ENCODE data around the gene DNMT1. TPM values are rescaled to one million over a fixed set of nuclear protein-coding genes. Genes with fewer than 3 reads are reported as not detected.
A peak's percentile ranks its signal among the peaks of the same experiment; 100 is the strongest.

Gene DNMT1
- total RNA-seq, 6 donors from 2014 or later: 54.0 to 166 (median 63.9) TPM

- H3K27ac ChIP-seq: no peak overlapping the region
- no peak for DNase-seq
- H3K9me3 ChIP-seq: no peaks in the 10 kb centered on the region
- TF ChIP-seq POLR2A (IDR thresholded peaks at IDR 0.05) (no peak), EP300 (IDR thresholded peaks at IDR 0.05) (no peak), POLR2AphosphoS5 (IDR thresholded peaks at IDR 0.05) (no peak)
- TF ChIP-seq, protein P1, sequence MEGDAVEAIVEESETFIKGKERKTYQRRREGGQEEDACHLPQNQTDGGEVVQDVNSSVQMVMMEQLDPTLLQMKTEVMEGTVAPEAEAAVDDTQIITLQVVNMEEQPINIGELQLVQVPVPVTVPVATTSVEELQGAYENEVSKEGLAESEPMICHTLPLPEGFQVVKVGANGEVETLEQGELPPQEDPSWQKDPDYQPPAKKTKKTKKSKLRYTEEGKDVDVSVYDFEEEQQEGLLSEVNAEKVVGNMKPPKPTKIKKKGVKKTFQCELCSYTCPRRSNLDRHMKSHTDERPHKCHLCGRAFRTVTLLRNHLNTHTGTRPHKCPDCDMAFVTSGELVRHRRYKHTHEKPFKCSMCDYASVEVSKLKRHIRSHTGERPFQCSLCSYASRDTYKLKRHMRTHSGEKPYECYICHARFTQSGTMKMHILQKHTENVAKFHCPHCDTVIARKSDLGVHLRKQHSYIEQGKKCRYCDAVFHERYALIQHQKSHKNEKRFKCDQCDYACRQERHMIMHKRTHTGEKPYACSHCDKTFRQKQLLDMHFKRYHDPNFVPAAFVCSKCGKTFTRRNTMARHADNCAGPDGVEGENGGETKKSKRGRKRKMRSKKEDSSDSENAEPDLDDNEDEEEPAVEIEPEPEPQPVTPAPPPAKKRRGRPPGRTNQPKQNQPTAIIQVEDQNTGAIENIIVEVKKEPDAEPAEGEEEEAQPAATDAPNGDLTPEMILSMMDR (IDR thresholded peaks at IDR 0.05): no peak
- 91 to 96% methylated on average over 4 of the region's 4 CpGs for WGBS, 2 donors
- H3K4me1 ChIP-seq: no peaks in the 10 kb centered on the region
- no peak overlapping the region for H3K4me3 ChIP-seq
- H3K36me3 ChIP-seq: peaks cover 43 to 98% (median 89%) of the 10 kb centered on the region in 4 donors
- H3K27me3 ChIP-seq: no peaks in the 10 kb centered on the region
- ATAC-seq (ENCODE audit: low FRiP score in 2 of 2): no peak
Observed at GRCh38 chr19:10155839-10156238, 38.9 kb downstream of the DNMT1 start.

GRCh38 chr19:10152100-10152499, 42.7 kb downstream of the DNMT1 start:
- no peaks in the 10 kb centered on the region for H3K4me1 ChIP-seq
- no peak for TF ChIP-seq POLR2AphosphoS5 (IDR thresholded peaks at IDR 0.05)
- no peak for TF ChIP-seq POLR2A (IDR thresholded peaks at IDR 0.05)
- TF ChIP-seq, protein P1 (IDR thresholded peaks at IDR 0.05): no peak
- no peak for TF ChIP-seq EP300 (IDR thresholded peaks at IDR 0.05)
- H3K9me3 ChIP-seq: no peaks in the 10 kb centered on the region
- WGBS, 2 donors: 88 to 92% methylated on average over 3 of the region's 3 CpGs
- no peak for ATAC-seq (ENCODE audit: low FRiP score in 2 of 2)
- peaks cover 22 to 98% (median 79%) of the 10 kb centered on the region in 4 donors for H3K36me3 ChIP-seq
- DNase-seq: no peak
- H3K27me3 ChIP-seq: no peaks in the 10 kb centered on the region
- H3K27ac ChIP-seq: no peak overlapping the region
- no peak overlapping the region for H3K4me3 ChIP-seq

- Histone ChIP-seq H3K27me3 (no peaks in the 10 kb centered on the region), H3K36me3 (peaks cover 22 to 98% (median 80%) of the 10 kb centered on the region in 4 donors), H3K27ac (no peak overlapping the region), H3K9me3 (no peaks in the 10 kb centered on the region), H3K4me3 (no peak overlapping the region), H3K4me1 (no peaks in the 10 kb centered on the region)
- 95 to 96% methylated on average over 5 of the region's 5 CpGs for WGBS, 2 donors
- DNase-seq (no peak), ATAC-seq (ENCODE audit: low FRiP score in 2 of 2) (no peak)
- no peak for TF ChIP-seq POLR2AphosphoS5 (IDR thresholded peaks at IDR 0.05)
- TF ChIP-seq POLR2A (IDR thresholded peaks at IDR 0.05): no peak
- TF ChIP-seq, protein P1 (IDR thresholded peaks at IDR 0.05): no peak
- TF ChIP-seq EP300 (IDR thresholded peaks at IDR 0.05): no peak
Observed at GRCh38 chr19:10151521-10151920, 43.2 kb downstream of the DNMT1 start.

DNA sequence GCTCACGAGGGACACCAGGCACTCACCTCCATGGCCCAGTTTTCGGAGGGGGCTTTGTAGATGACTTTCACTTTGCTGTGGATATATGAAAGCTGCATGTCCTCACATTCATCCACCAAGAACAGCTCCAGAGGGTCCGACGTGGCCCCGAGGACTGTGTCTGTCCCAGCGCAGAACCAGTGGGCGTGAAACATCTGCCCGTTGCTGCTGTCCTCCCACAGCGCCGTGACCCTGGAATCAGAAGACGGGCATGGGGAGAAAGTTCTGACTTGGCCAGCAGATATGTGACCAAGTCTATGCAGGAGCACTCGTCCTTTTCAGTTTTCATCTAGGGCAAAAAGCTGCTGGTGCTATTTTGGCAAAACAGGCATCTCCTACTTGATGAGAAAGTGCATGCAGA, 45.3 kb downstream of the DNMT1 start:
- Histone ChIP-seq H3K9me3 (no peaks in the 10 kb centered on the region), H3K27ac (no peak overlapping the region), H3K36me3 (peaks cover 28 to 98% (median 81%) of the 10 kb centered on the region in 4 donors), H3K4me1 (no peaks in the 10 kb centered on the region), H3K27me3 (no peaks in the 10 kb centered on the region), H3K4me3 (no peak overlapping the region)
- ATAC-seq (ENCODE audit: low FRiP score in 2 of 2) (no peak), DNase-seq (no peak)
- TF ChIP-seq, protein P1 (IDR thresholded peaks at IDR 0.05): no peak
- TF ChIP-seq EP300 (IDR thresholded peaks at IDR 0.05): no peak
- TF ChIP-seq POLR2A (IDR thresholded peaks at IDR 0.05): no peak
- no peak for TF ChIP-seq POLR2AphosphoS5 (IDR thresholded peaks at IDR 0.05)
- 95 to 98% methylated on average over 12 of the region's 12 CpGs for WGBS, 2 donors

GRCh38 chr19:10146142-10146541, 48.6 kb downstream of the DNMT1 start:
- Histone ChIP-seq H3K27ac (no peak overlapping the region), H3K9me3 (no peaks in the 10 kb centered on the region), H3K4me1 (peaks cover 0 to 9% (median 9%) of the 10 kb centered on the region in 4 donors), H3K27me3 (no peaks in the 10 kb centered on the region), H3K4me3 (no peak overlapping the region), H3K36me3 (peaks cover 26 to 98% (median 85%) of the 10 kb centered on the region in 4 donors)
- ATAC-seq (ENCODE audit: low FRiP score in 2 of 2) (no peak), DNase-seq (peak in 1 of 2 donors; percentile 50)
- WGBS, 2 donors: 96% methylated on average over 10 to 14 of the region's 14 CpGs
- TF ChIP-seq EP300 (IDR thresholded peaks at IDR 0.05): no peak
- no peak for TF ChIP-seq POLR2AphosphoS5 (IDR thresholded peaks at IDR 0.05)
- TF ChIP-seq POLR2A (IDR thresholded peaks at IDR 0.05): no peak
- TF ChIP-seq, protein P1 (IDR thresholded peaks at IDR 0.05): no peak

All from upper lobe of left lung (tissue), 6 donors.